ENCODE results near the gene PACS2.
A peak's percentile ranks its signal among the peaks of the same experiment; 100 is the strongest.
"Not testable (repeated sequence)": the region's sequence is repeated elsewhere in the genome, so short reads cannot be mapped to it uniquely, and the experiment has no call there.

The PACS2 gene

DNA sequence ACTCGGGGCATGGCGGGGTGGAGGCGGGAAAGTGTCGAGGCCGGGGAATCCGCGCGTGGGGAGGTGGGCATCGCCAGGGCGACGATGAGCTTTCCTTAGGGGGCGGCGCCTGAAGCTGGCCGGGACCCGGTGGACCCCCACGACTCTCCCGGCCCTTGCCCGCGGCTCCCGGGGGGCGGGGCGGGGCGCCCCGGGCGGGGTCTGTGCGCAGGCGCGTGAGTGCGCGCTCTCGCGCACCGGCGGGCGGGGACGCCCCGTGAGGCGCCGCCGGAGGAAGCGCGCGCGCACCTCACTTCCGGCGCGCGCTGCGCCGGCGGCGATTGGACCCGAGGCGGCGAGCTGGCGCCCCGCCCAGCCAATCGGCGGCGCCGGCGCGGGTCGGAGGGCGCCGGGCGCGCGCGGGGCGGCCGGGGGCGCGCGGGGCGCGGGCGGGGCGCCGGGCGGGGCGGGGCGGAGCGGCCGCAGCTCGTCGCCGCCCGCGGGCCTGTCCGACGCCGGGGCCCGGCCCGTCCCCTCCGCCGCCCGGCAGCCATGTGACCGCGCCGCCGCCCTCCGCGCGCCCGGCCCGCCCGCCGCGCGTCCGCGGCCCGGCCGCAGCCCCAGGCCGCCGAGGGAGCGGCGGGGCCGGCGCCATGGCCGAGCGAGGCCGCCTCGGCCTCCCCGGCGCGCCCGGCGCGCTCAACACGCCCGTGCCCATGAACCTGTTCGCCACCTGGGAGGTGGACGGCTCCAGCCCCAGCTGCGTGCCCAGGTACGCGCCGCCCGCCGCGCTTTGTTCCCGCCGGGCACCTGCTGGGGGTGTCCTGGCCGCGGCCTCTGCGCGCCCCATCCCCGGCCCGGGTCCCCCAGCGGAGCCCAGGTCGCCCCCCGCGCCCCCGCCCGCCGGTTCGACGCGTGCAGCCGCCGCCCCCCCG lies at the start of gene PACS2:
TSS of gene PACS2 (plus strand) at position 462 of the 914 bp plus-strand sequence. CDS start at position 633, 171 bp downstream.
- peak; percentile 27 to 73 for DNase-seq

DNA sequence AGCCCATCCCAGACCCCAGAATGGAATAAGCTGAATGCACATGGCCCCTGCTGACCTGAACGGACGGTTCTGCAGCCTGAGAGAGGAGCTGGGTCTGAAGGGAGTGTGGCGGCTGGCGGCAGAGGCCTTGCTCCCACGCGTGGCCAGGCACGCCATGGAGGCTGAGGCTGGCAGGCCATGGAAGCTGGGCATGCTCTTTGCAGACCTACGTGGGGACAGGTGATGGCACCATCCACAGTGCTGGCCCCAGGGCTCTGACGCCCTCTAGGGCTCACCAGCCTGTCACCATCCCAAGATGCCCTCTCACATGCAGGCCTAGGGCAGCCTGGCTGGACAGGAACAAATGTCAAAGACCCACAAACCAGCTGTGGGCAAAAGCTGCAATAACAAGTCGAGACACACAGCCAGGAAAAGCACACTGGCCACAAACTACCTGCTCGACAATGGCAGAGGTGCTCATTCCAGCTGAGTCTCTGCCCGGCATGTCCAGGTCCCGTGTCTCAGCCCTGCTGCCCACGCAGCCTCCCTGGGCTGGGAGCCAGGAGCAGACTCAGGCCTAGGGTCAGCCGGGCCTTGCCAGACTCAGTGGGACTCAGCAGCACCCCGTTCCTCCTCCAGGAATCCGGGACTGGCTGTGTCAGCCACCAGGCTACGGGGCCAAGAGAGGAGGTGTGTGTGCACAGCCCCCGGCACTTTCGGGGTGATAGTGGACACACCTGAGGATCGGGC lies 46.6 kb upstream of the PACS2 start:
- DNase-seq, result no peak

DNA sequence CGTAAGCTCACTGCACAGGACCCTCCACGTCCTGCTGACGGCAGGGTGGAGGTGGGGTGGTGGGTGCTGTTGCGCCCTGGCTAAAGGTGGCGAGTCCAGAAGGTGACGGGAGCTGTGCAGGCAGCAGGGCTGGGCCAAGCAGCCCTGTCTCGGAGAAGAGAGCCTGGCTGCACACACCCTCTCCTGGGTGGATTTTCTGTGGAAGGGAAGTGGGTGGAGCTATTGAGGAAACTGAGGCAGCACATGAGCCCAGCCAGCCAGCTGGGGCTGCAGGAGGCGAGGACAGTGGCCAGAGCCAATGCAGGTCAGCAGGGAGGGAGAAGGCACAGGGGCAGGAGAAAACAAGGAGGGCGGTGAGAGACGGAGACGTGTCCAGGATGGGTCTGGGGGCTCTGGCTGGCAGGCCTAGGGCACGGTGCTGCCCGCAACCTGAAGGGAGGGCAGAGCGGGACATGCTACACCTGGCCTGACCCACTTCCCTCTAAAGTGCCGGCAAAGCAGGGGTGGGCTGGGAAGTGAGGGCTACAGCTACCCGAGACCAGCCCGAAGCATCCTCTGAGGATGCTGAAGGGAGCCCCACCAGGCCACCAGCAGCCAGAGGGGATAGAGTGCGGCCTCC lies 45.7 kb upstream of the PACS2 start:
- no peak for DNase-seq

DNA sequence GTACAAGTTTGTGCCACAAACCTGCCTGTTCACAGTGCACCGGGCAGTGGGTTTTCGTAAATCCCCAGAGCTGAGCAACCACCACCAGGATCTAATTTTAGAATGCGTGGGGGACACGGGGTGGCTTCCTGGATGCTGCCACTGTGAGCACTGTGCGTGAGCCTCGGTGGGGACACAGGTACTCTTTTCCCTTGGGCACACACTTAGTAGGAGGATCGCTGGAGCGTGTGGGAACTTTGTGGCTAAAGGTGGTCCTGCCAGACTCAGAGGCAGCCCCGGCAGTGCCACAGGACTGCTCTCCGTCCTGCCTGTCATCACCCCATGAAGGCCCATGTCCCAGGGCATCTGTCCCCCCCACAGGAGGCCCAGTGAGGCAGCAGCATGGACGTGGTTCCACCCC lies 45.1 kb upstream of the PACS2 start:
- no peak for DNase-seq

DNA sequence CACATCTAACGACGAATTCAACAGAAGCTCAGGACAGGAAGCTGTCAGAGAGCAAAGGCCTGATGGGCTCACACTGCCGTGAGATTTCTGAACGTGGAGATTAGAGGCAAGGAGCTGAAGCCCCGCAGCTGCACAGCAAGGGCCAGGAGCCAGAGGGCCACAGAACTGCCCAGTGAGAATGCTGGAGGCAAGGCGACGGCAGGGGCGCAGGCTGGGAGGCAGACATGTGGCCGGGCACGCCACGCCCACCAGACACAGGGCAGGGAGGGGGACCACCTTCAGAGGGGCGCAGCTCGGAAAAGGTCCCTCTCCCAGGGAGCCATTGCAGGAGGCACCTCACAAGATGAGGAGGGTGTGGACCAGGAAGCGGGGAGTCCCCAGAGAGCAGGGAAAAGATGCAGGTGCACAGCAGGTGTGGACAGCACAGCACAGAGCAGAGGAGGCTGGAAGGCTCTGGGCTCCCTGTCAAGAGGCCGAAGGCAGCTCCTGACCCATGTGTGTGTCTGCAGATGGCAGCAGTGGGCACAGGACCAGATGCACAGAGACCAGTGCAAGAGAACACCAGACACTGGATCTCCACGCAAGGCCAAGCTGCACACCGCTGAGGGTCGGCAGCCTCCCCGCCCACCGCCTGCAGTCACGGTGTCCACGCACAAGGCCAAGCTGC lies 43.2 kb upstream of the PACS2 start:
- DNase-seq, result no peak

DNA sequence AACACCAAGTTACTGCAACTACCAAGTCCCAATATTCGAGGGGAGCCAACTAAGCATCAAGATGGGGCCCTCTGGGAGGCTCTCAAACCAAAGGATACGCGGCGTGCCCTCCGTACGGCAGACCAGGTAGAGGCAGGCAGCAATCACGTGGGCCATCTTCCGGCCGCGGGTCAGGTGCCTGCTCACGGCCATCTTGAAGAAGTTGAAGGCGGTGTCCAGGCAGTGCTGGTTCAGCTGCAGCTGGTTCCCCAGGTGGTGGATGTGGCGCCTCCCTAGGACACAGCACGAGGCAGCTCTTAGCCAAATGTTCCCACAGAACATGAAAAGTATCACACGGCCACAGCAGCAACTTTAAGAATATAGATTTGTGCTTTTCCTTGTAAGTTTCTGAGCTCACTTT lies 41.9 kb upstream of the PACS2 start:
- DNase-seq, result no peak

DNA sequence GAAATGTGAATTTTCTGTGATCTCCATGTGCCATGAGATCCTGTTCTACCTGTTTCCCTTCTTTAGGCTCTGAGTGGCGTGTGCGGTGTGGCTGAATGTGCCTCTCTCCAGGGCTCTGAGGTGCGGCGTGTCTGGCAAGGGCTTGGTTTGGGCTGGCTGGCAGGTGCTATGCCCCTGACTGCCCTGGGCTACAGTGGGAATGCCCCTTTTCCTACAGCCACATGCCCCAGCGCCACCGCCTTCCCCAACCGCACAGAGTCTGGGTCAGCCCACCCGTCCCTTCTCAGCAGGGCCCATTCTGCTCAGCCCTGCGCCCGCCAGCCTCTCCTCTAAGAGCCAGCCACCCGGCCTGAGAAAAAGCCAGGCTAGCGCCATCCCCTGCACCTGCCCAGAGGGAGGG lies 41.5 kb upstream of the PACS2 start:
- DNase-seq, result no peak

DNA sequence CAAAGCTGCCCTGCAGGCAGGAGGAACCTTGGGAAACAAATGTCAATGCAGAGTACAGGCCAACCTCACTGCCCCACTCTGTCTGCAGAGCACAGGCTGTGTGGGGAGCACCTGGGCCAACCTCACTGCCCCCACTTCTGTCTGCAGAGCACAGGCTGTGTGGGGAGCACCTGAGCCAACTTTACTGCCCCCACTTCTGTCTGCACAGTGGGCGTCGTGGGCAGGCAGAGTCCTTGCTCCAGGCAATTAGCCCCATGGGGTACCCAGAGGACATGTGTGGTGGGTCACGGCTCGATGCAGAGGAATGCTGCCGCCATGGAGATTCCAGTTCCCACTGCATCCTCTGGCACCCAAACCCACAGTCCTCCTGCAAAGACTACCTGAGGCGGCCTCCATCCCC lies 39.9 kb upstream of the PACS2 start:
- no peak for DNase-seq

DNA sequence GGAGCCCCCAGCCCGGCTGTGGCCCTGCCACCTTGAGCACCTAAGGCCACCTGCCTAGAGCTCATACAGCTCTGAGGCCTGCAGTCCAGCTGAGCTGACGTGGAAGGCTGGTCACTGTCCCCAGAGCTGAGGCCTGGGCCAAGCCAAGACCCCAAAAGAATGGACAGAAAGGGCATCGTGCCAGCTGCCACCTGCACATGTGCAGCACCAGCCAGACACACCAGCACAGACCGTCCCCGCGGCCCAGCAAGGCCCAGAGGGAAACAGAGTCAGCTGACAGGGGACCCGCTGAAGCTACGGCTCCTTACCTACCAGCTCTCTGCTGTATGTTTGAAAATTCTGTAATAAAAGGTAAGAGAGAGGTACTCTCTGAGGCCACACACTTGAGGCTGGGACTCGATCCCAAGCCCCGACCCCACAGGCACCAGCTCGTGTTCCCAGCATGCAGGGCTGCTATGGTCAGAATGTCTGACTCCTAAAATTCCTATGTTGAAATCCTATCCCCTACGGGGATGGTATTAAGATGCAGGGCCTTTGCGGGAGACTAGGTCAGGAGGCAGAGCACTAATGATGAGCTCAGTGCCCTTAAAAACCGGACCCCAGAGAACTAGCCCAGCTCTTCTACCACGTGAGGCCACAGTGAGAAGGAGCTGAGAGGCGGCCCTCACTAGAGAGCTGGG lies 39.1 kb upstream of the PACS2 start:
- no peak for DNase-seq

DNA sequence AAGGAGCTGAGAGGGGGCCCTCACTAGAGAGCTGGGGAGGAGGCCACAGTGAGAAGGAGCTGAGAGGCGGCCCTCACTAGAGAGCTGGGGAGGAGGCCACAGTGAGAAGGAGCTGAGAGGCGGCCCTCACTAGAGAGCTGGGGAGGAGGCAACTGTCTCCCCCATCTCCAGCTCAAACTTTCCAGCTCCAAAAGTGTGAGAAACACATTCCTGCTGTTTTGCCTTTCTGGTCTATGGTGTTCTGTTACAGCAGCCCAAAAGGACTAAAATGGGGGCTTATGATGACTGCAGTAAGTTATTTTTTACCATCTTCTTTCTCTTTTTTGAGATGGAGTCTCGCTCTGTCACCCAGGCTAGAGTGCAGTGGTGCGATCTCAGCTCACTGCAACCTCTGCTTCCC lies 37.1 kb upstream of the PACS2 start:
- DNase-seq, result not testable (repeated sequence)

DNA sequence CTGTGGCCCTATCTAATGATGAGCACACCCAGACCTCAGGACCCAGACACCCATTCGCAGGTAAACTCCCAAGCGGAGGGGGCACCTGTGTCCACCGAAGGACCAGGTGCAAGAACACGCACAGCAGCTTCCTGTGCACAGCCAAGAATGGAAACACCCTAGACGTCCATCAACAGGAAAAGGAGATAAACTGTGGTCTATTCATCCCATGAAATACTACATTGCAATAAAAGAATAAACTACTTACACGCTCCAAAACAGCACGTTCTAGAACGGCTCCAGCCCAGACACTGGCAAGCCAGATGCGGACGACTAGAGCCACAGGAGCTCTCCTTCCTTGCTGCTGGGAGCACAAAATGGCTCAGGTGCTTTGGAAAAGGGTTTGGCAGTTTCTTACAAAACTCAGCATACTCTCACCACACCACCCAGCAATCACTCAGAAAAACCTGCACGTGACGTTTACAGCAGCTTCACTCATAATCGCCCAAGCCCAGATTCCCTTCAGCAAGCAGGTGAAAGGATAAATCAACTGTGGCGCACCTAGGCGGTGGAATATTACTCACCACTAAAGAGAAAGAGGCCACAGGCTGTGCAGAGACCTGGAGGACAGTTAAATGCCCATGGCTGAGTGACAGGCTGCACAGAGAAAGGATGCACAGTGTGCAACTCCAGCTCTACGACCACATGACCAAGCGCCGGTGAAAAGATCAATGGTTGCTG lies 34.7 kb upstream of the PACS2 start:
- DNase-seq, result no peak

DNA sequence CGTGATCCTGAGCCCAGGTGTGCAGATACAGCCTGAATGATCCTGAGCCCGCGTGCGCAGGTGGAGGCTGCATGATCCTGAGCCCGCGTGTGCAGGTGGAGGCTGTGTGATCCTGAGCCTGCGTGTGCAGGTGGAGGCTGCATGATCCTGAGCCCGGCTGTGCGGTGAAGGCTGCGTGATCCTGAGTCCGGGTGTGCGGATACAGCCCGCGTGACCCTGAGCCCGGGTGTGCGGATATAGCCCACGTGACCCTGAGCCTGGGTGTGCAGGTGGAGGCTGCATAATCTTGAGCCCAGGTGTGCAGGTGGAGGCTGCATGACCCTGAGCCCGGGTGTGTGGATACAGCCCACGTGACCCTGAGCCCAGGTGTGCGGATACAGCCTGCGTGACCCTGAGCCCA lies 34.0 kb upstream of the PACS2 start:
- DNase-seq, result no peak

DNA sequence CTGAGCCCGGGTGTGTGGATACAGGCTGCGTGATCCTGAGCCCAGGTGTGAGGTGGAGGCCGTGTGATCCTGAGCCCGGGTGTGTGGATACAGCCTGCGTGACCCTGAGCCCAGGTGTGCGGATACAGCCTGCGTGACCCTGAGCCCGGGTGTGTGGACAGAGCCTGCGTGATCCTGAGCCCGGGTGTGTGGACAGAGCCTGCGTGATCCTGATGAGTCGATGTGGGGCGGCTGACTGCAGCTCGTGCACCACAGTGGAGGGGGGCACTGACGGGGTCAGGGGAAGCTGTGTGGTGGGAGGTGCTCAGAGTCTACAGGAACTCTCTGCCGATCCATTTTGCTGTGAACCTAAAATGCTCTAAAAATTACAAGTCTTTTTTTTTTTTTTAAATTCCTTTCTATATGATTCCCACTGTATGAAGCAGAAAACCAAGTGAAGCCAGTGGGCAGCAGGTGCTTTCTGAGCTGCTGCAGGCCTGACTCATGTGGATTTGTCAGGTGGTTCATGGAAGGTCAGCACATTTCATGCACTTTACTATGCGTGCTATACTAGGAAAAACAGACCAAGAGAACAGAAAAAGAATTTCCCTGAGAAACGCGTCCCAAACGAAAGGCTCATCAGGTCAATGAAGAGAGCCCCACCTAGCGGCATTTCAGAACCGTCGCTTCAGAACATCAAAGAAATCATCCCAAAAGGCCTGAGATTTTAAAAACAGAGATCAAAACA lies 33.0 kb upstream of the PACS2 start:
- DNase-seq, result peak; percentile 36 to 73

DNA sequence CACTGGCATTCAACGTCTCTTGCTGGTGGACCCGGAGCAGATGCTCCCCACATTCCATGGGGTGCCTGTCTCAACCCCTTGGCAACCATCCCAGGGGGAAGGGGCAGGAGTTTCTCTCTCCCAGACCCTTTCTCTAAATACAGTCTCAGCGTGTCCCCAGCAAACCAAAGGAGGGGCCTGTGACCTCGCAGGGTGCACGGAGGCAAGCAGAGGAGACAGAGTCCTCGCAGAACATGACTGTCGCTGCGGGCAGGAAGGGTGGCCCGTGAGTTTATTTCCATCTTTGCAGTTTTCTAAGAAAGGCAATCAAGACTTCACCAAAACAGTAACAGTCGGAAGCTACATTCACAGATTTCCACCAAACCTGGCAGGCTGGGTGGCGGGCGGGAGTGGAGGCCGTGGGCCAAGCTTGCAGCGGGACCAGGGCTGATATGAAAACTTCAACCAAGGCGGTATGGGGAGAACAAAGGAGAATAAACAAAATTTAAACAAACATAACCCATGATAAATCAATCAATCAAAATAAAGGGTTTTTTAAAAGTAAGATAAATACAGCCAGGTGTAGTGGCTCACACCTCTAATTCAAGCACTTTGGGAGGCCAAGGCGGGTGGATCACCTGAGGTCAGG lies 32.3 kb upstream of the PACS2 start:
- no peak for DNase-seq

DNA sequence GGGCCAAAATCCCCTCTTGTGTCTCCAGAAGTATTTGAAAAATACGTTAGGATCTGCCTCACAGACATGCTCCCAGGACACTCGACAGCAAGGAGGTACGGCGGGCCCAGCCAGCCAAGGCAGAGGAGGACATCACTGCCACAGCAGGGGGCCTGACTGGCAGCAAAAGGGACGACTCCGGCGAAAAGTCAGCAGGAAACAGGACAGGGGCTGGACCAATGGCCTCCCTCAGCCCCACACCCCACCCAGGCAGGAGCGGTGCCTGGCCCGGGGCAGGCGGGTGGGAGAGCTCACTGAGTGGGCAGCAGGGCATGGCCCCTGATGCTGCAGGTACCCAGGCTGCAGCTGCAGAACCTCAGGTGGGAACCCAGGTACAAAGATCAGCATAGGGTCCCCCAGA lies 31.5 kb upstream of the PACS2 start:
- no peak for DNase-seq

DNA sequence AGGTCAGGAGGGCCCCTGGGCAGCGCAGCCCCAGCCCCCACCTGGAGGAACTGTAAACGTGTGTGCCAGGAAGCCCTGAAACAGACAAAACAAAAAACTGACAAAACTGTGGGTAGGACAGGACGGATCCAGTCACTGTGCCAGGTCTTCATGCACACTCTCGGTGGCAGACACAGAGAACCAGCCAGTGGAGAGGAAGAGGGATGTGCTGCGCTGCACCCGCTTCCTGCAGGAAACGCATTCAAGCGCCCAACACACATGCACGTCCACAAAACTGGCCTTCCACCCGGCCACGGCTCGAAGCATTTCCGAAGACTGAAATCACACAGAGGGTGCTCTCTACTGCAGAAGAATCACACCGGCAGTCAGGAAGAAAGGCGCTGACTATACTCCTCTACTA lies 30.6 kb upstream of the PACS2 start:
- no peak for DNase-seq

DNA sequence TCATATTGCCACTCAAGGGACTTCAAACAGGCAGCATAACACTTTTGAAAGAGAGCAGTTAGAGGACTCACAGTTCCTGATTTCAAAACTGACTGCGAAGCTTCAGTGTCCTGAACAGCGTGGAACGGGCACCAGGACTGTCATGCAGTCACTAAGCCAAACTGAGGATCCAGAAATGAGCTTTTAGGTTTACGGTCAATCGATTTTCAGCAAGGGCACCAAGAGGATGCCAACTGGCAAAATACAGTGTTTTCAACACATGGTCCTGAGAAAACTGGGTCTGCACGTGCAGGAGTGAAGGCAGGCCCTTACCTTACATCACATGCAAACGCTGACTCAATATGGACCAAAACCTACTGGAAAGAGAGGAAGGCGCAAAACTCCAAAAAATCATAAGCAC lies 29.4 kb upstream of the PACS2 start:
- no peak for DNase-seq

DNA sequence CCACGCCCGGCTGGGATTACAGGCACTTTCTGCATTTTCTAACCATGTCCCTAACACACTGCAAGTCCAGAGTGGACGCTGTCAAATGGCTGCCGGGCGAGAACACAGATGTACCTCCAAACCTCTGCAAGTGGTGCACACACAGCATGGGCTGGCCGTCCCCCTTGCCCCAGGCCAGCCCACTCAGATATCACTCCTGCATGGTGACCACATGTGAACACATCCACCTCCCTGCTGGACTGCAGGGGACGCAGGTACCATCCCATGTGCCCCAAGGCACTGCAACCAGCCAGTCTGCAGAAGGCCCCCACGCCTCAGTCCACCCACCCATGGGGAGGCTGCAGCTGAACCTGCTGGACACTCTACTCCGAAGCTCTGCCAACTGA lies 27.8 kb upstream of the PACS2 start:
- DNase-seq, result no peak

DNA sequence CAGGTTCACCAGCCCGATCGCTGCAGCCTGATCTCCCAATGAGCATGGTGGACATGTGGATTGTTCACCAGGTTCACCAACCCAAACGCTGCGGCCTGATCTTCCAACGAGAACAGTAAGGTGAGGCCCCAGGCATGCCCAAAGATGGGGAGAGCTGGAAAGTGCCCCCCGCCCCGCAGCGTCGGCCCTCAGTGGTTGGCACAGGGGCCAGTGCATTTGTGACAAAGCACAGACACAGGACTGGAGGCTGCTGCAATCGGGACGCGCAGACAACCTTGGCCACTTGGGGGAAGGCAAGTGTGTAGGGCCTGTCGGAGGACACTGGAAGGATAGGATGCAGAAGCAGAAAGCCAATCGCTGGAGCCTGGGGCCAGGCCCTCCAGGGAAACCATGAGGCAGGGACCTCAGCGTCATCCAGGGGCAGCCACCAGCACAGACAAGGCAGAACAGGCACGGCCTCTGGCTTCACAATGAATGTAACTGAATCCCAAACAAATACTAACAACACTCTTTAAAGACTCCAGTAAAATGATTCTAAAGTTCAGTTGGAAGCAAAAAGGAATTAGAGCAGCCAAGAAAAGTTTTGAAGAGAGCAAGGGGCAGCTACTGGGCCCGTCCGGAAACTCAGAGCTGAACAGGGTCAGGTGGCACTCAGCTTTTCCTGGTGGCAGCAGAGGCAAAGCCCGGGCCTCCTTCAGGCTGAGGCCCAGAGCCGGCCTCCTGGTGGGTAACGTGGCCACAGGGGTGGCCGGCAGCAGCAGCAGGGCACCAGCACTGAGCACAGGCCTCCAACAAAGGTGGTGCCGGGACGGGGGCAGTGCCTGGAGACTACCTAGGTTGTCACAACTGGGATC lies 27.1 kb upstream of the PACS2 start:
- no peak for DNase-seq

DNA sequence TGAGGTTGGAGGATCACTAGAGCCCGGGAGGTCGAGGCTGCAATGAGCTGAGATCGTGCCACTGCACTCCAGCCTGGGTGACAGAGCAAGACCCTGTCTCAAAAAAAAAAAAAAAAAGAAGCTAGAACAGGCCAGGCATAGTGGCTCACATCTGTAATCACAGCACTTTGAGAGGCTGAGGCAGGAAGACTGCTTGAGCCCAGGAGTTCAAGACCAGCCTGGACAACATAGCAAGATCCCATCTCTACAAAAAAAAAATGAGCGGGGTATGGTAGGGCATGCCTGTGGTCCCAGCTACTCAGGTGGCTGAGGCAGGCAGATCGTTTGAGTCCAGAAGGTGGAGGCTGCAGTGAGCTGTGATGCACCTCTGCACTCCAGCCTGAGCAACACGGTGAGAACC lies 25.6 kb upstream of the PACS2 start:
- DNase-seq, result not testable (repeated sequence)
